Body of pancreas (tissue), 4 donors: ENCODE results near the gene CSNK1G1. TPM values are rescaled to one million over a fixed set of nuclear protein-coding genes. Genes with fewer than 3 reads are reported as not detected.

Experiments used
- ATAC-seq: fragments of 150-250 bp; one replicate; pipeline ENCODE4 v1.9.1; 2016
- DNase-seq, 4 donors: peaks; one replicate each; pipeline ENCODE4 v3.0.0-alpha.2; 2019
- H3K27ac ChIP-seq, 4 donors: fragments of 200-600 bp; sonication (generic); 1 replicate in 3 of 4; 2 replicates in 1 of 4; pipeline versions ENCODE4 v1.5.1 to v1.6.1; 2016 to 2019; ENCODE audit warnings: mild to moderate bottlenecking in 1 of 4, mixed read lengths in 1 of 4, moderate library complexity in 1 of 4
- H3K27me3 ChIP-seq, 2 donors: fragments of 200-600 bp; sonication (generic); one replicate each; pipeline ENCODE4 v1.6.0; 2016; ENCODE audit warnings: mild to moderate bottlenecking in 1 of 2
- H3K36me3 ChIP-seq, 2 donors: fragments of 200-600 bp; sonication (generic); replicated peaks in 1 of 2; 2 replicates each; pipeline ENCODE4 v1.5.1; 2016; ENCODE audit warnings: low read depth in 2 of 2; ENCODE audit not compliant: insufficient read depth in 1 of 2
- H3K4me1 ChIP-seq: fragments of 200-600 bp; sonication (generic); one replicate; pipeline ENCODE4 v1.6.0; 2016
- H3K4me3 ChIP-seq, 2 donors: fragments of 200-600 bp; sonication (generic); 1 replicate in 1 of 2; 2 replicates in 1 of 2; pipeline ENCODE4 v1.5.1; 2016 to 2019
- H3K9me3 ChIP-seq, 3 donors: fragments of 200-600 bp; sonication (generic); 1 replicate in 2 of 3; 2 replicates in 1 of 3; pipeline ENCODE4 v1.5.1; 2016
- CTCF ChIP-seq, 7 experiments: fragments of 450-650 bp in 4 of 7; fragments of 200-600 bp in 3 of 7; sonication (generic) in 3 of 7; IDR thresholded peaks; one replicate each; pipeline ENCODE4 v1.5.1; 2016 to 2019; ENCODE audit warnings: antibody characterized with exemption in 7 of 7
- POLR2A ChIP-seq, 3 donors: fragments of 450-650 bp; IDR thresholded peaks; one replicate each; pipeline ENCODE4 v1.6.1; 2016; ENCODE audit warnings: antibody characterized with exemption in 3 of 3, mild to moderate bottlenecking in 2 of 3
- WGBS, 2 donors: methylation state at CpG; one replicate each; pipeline ENCODE4 v1.1.5; 2017; 5-methylcytosine and 5-hydroxymethylcytosine counted together
- intact Hi-C: fragments of 100-400 bp; cut with DNase I; formaldehyde crosslinking; loops from one replicate; pipeline ENCODE4 v1.15.1; 2023
- total RNA-seq, 2 donors: library from RNA; depleted of rRNA; stranded (reverse); fragments of >200 nt; gene quantifications; one replicate each; pipeline ENCODE4 v1.1.0, GENCODE V29; 2016

Gene CSNK1G1
- total RNA-seq, 2 donors from 2014 or later: 6.7 to 13.8 TPM

DNA sequence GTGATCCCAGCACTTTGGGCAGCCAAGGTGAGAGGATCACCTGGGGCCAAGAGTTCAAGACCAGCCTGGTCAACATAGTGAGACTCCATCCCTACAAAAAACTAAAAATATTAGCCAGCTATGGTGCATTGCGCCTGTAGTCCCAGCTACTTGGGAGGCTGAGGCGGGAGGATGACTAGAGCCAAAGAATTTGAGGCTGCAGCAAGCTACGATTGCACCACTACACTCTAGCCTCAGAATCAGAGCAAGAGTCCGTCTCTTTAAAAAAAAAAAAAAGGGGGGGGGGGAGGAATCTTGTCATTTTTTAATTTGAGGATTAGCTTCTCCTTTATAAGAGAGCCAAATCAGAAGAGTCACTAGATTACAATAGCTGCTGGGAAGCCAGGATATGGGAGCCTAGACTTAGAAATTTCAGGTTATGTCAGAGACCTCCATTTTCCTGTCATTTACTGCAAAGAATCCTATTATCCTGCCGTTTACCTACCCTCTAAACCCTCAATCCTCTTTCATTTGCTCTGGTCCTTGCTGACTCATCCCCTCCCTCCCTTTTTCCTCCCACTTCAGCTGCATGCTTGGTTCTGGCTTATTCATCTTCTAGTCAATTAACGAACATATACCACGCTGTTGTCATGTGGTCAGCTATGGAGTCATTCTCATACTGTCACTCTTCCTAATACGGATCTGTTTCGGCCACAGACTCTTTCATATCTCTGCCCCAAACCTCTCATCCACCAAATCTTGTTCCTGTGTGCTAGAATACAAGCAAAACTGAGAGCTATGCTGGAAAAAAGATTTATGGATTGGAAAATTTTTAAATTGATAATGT lies 109.4 kb downstream of the CSNK1G1 start:
- intact Hi-C loops: no loop called here
- peaks cover 45% of the 10 kb centered on the region for H3K4me1 ChIP-seq
- no peaks in the 10 kb centered on the region for H3K36me3 ChIP-seq
- no peak for TF ChIP-seq CTCF (IDR thresholded peaks at IDR 0.05)
- TF ChIP-seq POLR2A (IDR thresholded peaks at IDR 0.05): no peak
- DNase-seq (no peak), ATAC-seq (no peak)
- H3K4me3 ChIP-seq: no peak overlapping the region
- no peaks in the 10 kb centered on the region for H3K9me3 ChIP-seq
- H3K27me3 ChIP-seq: no peaks in the 10 kb centered on the region
- H3K27ac ChIP-seq: peak overlapping the region in 2 of 4 donors; percentile 59 to 89
- WGBS, 2 donors: 71 to 80% methylated on average over 9 of the region's 9 CpGs

DNA sequence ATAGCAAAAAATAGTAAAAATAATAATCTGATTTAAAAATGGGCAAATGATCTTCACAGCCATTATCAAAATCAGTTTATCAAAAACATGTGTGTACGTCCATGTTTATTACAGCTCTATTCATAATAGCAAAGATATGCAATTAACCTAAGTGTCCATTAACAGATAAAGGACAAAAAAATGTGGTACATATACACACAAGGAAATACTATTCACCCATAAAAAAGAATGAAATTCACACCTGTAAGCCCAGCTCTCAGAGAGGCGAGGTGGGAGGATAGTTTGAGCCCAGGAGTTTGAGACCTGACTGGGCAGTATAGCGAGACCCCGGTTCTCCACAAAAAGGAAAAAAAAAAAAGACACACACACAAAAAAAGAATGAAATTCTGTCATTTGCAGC lies 110.6 kb downstream of the CSNK1G1 start:
- 97 to 98% methylated on average over 4 of the region's 4 CpGs for WGBS, 2 donors
- no peak for ATAC-seq
- TF ChIP-seq POLR2A (IDR thresholded peaks at IDR 0.05): no peak
- TF ChIP-seq CTCF (IDR thresholded peaks at IDR 0.05): no peak

GRCh38 chr15:64237677-64238076 lies 118.3 kb downstream of the CSNK1G1 start:
- H3K9me3 ChIP-seq: no peaks in the 10 kb centered on the region
- H3K36me3 ChIP-seq: no peaks in the 10 kb centered on the region
- H3K4me3 ChIP-seq: no peak overlapping the region
- H3K4me1 ChIP-seq: peaks cover 6% of the 10 kb centered on the region
- ATAC-seq: no peak
- no peak overlapping the region for H3K27ac ChIP-seq
- WGBS, 2 donors: 56 to 65% methylated on average over 3 of the region's 3 CpGs
- no peak for DNase-seq
- no peak for TF ChIP-seq CTCF (IDR thresholded peaks at IDR 0.05)
- no peak for TF ChIP-seq POLR2A (IDR thresholded peaks at IDR 0.05)
- no peaks in the 10 kb centered on the region for H3K27me3 ChIP-seq
- intact Hi-C loops: no loop called here

More for the DNA sequence above, 110.6 kb downstream of the CSNK1G1 start:
- intact Hi-C loops: no loop called here
- H3K4me1 ChIP-seq: peaks cover 35% of the 10 kb centered on the region
- H3K36me3 ChIP-seq: no peaks in the 10 kb centered on the region
- DNase-seq: no peak
- no peaks in the 10 kb centered on the region for H3K9me3 ChIP-seq
- H3K4me3 ChIP-seq: no peak overlapping the region
- H3K27me3 ChIP-seq: no peaks in the 10 kb centered on the region
- no peak overlapping the region for H3K27ac ChIP-seq

DNA sequence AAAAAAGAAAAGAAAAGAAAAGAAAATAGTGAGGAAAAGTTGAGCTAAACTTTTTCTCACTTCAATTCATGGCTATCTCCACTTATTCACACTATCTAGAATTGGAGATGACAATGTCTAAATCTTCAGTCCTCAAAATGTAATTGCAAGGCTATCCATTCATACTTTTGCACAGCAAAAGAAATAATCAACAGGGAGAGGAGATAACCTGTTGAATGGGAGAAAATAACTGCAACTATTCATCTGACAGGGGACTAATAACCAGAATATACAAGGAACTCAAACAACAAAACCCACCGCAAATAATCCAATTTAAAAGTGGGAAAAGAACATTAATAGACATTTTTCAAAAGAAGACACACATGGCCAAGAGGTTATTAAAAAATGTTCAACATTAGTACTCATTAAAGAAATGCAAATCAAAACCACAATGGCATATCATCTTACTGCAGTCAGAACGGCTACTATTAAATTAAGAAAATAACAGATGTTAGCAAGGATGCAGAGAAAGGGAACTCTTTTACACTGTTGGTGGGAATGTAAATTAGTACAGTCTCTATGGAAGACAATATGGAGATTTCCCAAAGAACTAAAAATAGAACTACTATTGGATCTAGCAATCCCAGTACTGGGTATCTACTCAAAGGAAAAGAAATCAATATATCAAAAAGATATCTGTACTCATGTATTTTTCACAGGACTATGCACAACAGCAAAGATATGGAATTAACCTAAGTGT lies 119.6 kb downstream of the CSNK1G1 start:
- Histone ChIP-seq H3K27ac (no peak overlapping the region), H3K27me3 (no peaks in the 10 kb centered on the region), H3K36me3 (no peaks in the 10 kb centered on the region), H3K4me1 (peaks cover 6% of the 10 kb centered on the region), H3K9me3 (no peaks in the 10 kb centered on the region), H3K4me3 (no peak overlapping the region)
- TF ChIP-seq CTCF (IDR thresholded peaks at IDR 0.05): no peak
- no peak for TF ChIP-seq POLR2A (IDR thresholded peaks at IDR 0.05)
- DNase-seq: no peak
- ATAC-seq: no peak
- intact Hi-C loops: no loop called here
- WGBS, 2 donors: 91% methylated on average over 2 of the region's 2 CpGs
